ENCODE data around the gene CTBP1.
"Not testable (repeated sequence)": the region's sequence is repeated elsewhere in the genome, so short reads cannot be mapped to it uniquely, and the experiment has no call there.

CTBP1 gene

DNA sequence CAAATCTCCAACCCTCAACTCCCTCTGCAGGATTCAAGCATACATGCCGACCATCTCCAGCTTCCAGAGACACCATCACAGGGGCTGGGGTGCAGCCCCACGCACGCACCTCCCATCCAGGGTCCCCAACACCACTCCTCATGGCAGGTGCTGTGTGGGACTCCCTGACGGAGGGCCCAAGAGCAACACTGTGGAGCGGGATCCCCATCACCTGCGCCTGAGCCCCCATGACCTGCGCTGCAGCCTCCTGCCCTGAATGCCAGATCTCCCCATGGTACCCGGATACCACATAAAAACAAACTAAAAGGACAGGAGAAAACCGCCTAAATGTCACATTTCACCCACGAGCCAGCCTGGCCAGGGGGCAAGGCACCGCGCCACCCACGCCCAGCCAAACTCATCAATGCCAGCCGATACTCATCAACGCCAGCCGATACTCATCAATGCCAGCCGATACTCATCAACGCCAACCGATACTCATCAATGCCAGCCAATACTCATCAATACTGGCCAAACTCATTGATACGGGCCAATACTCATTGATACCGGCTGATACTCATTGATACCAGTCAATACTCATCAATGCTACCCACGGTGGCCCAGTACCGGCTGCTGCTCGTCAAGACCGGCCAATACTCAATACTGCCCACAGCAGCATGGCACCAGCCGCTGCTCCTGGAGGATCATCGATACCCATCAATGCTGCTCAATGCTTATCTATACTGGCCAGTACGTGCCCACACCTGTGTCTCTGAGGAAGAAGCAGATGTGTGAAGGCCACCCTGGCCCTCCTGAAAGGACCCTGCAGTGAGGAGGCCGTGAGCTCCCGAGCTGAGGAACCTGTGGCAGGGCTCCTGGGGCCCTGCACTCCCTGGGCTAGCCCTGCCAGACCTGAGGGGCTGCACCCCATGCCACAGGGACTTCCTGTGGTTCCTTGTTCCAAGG is 6.2 kb downstream of the CTBP1 start:
- no peak for DNase-seq (ENCODE audit: low spot score in 2 of 2)
- H3K9me3 ChIP-seq = no peaks in the 10 kb centered on the region
- H3K27me3 ChIP-seq (ENCODE audit: low read depth) = no peaks in the 10 kb centered on the region
- in situ Hi-C loops (cut with MboI; ENCODE audit: low sequenced_read_pairs) = no loop called here
- H3K4me1 ChIP-seq = peaks cover 8% of the 10 kb centered on the region
- H3K4me3 ChIP-seq = no peak overlapping the region
- peaks cover 32% of the 10 kb centered on the region for H3K36me3 ChIP-seq (replicated peaks)

DNA sequence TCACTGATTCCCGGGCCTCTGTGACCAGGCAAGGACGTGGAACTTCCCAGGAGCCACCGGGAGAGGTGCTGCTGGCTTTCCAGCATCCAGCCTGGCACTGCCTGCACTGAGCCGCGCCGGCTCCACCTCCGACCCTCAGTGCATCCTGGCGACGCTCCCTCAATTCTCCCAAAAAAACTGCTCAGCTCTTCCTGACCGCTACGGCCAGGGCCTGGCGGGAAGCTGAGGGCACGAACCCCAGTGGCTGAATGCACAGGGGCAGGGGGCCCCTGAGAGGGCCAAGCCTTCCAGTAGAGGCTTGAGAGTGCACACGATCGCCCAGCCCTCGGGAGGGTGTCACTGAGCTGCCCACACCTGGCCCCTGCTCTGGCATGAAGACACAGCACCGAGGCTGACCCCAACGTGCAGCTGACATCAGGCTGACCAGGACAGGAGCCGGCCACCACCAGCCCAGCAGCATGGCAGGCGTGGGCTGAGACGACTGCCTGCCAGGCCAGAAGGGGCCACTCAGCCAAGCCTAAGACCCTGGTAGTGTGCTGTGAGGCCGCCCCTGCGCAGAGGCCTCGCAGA is 6.9 kb downstream of the CTBP1 start:
- peaks cover 32% of the 10 kb centered on the region for H3K36me3 ChIP-seq (replicated peaks)
- no peak overlapping the region for H3K4me3 ChIP-seq
- peaks cover 7% of the 10 kb centered on the region for H3K4me1 ChIP-seq
- in situ Hi-C loops (cut with MboI; ENCODE audit: low sequenced_read_pairs) = no loop called here
- H3K27me3 ChIP-seq (ENCODE audit: low read depth) = no peaks in the 10 kb centered on the region
- no peaks in the 10 kb centered on the region for H3K9me3 ChIP-seq
- DNase-seq (ENCODE audit: low spot score in 2 of 2) = no peak

DNA sequence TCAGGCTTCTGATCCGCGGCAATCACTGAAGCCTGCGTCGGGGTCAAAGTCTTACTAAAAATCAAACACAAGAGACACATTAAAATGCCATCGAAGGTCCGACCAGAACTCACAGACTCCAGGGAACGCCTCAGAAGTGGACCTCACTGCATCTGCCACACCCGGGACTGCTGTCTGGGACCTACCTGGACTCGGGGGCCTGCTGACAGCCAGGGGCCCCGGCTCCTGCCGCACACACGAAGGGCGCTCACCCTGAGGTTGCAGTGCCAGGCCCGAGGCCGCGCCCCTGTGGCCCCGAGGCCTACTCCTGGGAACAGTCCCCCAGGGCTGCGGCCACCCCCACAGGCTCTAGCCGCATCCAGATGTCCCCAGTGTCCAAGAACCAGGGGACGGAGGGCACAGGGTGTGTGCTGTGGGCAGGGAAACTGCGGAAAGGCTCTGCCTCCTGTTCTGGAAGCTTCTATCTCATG is 7.4 kb downstream of the CTBP1 start:
- Histone ChIP-seq H3K4me3 (no peak overlapping the region), H3K36me3 (replicated peaks) (peaks cover 32% of the 10 kb centered on the region), H3K9me3 (no peaks in the 10 kb centered on the region), H3K27me3 (ENCODE audit: low read depth) (no peaks in the 10 kb centered on the region), H3K4me1 (peaks cover 2% of the 10 kb centered on the region; the same call in 1 of the 2 replicates)
- DNase-seq (ENCODE audit: low spot score in 2 of 2) = no peak
- in situ Hi-C loops (cut with MboI; ENCODE audit: low sequenced_read_pairs) = no loop called here

DNA sequence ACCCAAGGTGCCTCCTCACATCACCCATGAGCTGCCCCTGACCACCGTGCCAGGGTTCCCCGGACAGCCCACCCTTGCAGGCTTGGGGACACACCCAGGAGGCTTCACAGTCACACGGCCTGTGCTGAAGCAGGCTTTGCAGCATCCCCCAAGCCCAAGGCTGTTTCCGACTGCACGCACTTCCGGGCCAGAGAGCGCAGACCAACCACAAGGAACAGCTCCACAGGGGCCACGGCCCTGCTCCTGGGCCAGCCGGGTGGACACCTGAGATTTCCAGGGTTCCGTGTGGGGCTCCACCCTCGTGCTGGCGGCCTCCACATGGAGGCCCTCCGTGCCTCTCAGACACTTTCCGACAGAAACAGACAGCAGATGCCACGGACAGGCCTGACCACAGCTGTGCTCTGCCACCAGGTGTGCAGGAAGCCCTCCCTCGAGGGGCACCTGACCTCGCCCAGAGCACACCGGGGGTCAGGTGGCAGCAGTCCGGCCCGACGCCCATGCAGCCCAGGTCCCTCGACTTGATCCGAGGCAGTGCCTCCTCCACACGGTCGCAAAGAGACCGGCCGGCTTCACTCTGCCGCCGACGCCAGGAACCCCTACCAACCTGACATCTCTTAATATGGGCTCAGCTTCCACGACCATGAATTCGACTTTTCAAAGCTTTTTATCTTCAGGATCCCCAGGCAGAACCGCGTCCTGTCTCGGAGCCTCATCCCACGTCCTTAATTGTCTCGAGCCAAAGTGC is 8.0 kb downstream of the CTBP1 start:
- H3K9me3 ChIP-seq = no peaks in the 10 kb centered on the region
- DNase-seq (ENCODE audit: low spot score in 2 of 2) = no peak
- H3K36me3 ChIP-seq (replicated peaks) = peaks cover 36% of the 10 kb centered on the region
- H3K27me3 ChIP-seq (ENCODE audit: low read depth) = no peaks in the 10 kb centered on the region
- in situ Hi-C loops (cut with MboI; ENCODE audit: low sequenced_read_pairs) = no loop called here
- H3K4me1 ChIP-seq = no peaks in the 10 kb centered on the region
- H3K4me3 ChIP-seq = no peak overlapping the region

DNA sequence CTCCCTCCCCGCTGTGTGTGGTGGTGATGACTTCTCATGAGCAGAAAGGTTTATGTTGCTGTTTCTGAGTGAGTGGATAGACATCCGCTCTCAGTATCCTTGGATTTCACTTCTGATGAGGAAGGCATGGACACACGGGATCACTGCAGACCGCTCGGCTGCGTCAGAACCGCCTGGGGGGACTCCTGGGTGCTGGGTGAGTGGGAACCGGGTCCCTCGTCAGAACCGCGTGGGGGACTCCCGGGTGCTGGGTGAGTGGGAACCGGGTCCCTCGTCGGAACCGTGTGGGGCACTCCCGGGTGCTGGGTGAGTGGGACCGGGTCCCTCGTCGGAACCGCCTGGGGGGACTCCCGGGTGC is 9.0 kb downstream of the CTBP1 start:
- Histone ChIP-seq H3K4me1 (no peaks in the 10 kb centered on the region), H3K36me3 (replicated peaks) (peaks cover 45% of the 10 kb centered on the region), H3K9me3 (no peaks in the 10 kb centered on the region), H3K27me3 (ENCODE audit: low read depth) (no peaks in the 10 kb centered on the region), H3K4me3 (no peak overlapping the region)
- no peak for DNase-seq (ENCODE audit: low spot score in 2 of 2)
- in situ Hi-C loops (cut with MboI; ENCODE audit: low sequenced_read_pairs) = no loop called here

DNA sequence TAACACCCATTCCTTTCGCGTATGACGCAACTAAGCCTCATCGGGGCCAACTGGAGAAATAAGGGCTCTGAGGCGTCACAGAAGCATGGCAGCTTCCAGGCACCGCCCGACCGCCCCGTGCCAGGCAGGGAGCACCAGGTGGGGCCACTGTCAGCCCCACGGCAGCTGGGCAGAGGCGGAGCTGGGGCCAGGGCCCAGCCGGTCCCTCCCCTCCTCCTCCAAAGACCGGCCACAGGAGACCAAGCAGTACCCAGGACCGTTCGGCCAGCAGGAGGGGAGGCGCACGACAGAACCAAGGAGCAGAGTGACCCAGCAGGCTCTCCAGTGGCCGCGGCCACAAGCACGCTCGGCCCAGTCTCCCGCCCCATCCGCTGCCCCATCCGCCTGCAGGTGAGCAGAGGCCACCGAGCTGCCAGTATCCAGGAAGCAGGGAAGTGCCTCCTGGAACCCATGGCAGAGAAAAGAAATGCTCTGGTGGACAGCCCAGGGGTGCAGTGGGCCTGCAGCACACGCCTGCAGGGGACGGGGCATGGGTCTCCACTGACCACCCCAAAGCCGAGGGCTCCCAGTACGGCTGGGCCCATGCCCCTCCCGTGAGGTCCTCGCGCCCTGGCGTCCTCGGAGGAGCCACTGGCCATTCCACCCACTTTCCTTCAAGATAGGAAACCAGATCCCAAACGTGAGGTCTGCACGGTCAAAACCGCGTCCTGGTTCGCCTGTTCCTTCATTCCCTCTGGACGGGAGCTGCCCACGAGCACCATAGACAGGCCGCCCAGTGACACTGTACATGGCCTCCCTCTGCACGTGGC is 9.6 kb downstream of the CTBP1 start:
- no peak for DNase-seq (ENCODE audit: low spot score in 2 of 2)
- no peaks in the 10 kb centered on the region for H3K27me3 ChIP-seq (ENCODE audit: low read depth)
- H3K36me3 ChIP-seq (replicated peaks) = peaks cover 51% of the 10 kb centered on the region
- H3K9me3 ChIP-seq = no peaks in the 10 kb centered on the region
- H3K4me3 ChIP-seq = no peak overlapping the region
- no peaks in the 10 kb centered on the region for H3K4me1 ChIP-seq
- in situ Hi-C loops (cut with MboI; ENCODE audit: low sequenced_read_pairs) = no loop called here

DNA sequence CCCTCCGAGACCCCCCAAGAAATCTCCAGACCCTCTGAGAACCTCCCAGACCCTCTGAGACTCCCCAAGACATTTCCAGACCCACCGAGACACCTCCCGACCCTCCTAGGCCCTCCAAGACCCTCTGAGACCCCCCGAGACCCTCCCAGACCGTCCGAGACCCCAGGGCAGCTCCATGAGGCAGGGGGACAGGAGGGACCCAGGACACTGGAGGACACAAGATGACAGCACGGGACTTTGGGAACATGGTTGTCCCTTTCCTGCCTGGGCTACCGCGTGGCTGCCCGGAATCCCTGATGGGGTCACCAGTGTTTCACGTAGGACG is 10.3 kb downstream of the CTBP1 start:
- Histone ChIP-seq H3K4me3 (no peak overlapping the region), H3K27me3 (ENCODE audit: low read depth) (no peaks in the 10 kb centered on the region), H3K36me3 (replicated peaks) (peaks cover 56% of the 10 kb centered on the region), H3K4me1 (no peaks in the 10 kb centered on the region), H3K9me3 (no peaks in the 10 kb centered on the region)
- in situ Hi-C loops (cut with MboI; ENCODE audit: low sequenced_read_pairs) = no loop called here
- no peak for DNase-seq (ENCODE audit: low spot score in 2 of 2)

DNA sequence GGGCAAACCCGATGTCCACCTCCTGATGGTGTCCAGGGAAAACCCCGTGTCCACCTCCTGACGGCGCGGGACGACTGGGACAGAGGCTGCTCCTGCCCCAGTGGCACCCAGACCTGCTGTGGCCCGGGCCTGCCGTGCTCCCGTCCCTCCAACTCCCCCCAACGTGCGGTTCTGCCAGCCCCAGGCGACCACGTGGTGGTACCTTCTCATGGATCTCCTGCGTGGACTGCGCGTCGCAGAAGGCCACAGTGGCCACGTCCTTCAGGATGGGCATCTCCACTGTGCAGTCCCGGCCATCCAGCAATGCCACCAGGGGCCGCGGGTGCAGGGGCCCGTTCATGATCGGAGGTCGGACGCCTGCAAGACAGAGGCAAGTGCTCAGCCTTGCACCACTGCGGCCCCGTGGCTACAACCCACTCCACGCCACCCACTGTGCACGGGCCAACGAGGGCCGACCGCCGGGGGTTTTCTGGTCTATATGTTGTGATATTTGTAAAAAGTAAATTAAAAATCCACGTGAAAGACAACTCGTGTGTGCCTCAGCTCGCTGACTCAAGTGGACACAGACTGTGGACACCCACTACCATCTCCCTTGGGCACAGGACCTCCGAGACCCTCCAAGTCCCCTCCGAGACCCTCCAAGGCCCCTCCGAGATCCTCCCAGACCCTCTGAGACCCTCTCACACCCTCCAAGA is 10.8 kb downstream of the CTBP1 start:
- peaks cover 57% of the 10 kb centered on the region for H3K36me3 ChIP-seq (replicated peaks)
- in situ Hi-C loops (cut with MboI; ENCODE audit: low sequenced_read_pairs) = no loop called here
- no peak overlapping the region for H3K4me3 ChIP-seq
- H3K4me1 ChIP-seq = no peaks in the 10 kb centered on the region
- H3K9me3 ChIP-seq = no peaks in the 10 kb centered on the region
- H3K27me3 ChIP-seq (ENCODE audit: low read depth) = no peaks in the 10 kb centered on the region
- no peak for DNase-seq (ENCODE audit: low spot score in 2 of 2)

DNA sequence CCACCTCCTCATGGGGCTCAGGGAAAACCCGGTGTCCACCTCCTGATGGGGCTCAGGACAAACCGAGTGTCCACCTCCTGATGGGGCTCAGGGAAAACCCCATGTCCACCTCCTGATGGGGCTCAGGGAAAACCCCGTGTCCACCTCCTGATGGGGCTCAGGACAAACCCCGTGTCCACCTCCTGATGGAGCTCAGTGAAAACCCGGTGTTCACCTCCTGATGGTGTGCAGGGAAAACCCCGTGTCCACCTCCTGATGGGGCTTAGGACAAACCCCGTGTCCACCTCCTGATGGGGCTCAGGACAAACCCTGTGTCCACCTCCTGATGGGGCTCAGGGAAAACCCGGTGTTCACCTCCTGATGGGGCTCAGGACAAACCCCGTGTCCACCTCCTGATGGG is 11.7 kb downstream of the CTBP1 start:
- peaks cover 63% of the 10 kb centered on the region for H3K36me3 ChIP-seq (replicated peaks)
- in situ Hi-C loops (cut with MboI; ENCODE audit: low sequenced_read_pairs); H3K9me3 ChIP-seq; H3K4me3 ChIP-seq; DNase-seq (ENCODE audit: low spot score in 2 of 2); H3K27me3 ChIP-seq (ENCODE audit: low read depth); H3K4me1 ChIP-seq: not testable (repeated sequence)

DNA sequence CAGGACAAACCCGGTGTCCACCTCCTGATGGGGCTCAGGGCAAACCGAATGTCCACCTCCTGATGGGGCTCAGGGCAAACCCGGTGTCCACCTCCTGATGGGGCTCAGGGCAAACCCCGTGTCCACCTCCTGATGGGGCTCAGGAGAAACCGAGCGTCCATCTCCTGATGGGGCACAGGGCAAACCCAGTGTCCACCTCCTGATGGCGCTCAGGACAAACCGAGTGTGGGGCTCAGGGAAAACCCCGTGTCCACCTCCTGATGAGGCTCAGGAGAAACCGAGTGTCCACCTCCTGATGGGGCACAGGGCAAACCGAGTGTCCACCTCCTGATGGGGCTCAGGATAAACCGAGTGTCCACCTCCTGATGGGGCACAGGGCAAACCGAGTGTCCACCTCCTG is 12.1 kb downstream of the CTBP1 start:
- H3K4me1 ChIP-seq; H3K9me3 ChIP-seq; H3K4me3 ChIP-seq; H3K27me3 ChIP-seq (ENCODE audit: low read depth); in situ Hi-C loops (cut with MboI; ENCODE audit: low sequenced_read_pairs); DNase-seq (ENCODE audit: low spot score in 2 of 2): not testable (repeated sequence)
- peaks cover 66% of the 10 kb centered on the region for H3K36me3 ChIP-seq (replicated peaks)

DNA sequence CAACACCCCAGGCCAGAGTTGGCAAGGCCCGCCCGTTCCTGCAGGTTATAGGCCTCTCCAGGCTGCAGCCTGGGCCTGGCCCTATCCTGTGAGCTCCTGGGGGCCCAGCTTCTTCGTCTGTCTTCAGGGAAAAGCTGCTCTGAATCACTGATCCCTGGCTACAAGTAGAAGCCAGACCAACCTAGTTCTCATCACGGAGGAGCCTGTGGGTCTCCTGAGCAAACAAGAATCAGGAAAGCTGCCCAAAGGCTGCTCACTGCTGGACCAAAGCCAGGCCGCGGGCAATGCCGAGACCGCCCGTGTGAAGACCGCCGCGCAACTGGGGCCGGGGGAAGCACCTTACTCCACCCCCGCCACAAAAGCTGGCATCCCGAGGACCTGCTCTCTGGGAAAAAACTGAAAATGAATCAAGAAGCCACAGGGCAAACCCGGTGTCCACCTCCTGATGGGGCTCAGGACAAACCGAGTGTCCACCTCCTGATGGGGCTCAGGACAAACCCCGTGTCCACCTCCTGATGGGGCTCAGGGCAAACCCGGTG is 12.8 kb downstream of the CTBP1 start:
- in situ Hi-C loops (cut with MboI; ENCODE audit: low sequenced_read_pairs) = no loop called here
- H3K4me3 ChIP-seq = no peak overlapping the region
- no peaks in the 10 kb centered on the region for H3K27me3 ChIP-seq (ENCODE audit: low read depth)
- no peaks in the 10 kb centered on the region for H3K9me3 ChIP-seq
- peaks cover 65% of the 10 kb centered on the region for H3K36me3 ChIP-seq (replicated peaks)
- DNase-seq (ENCODE audit: low spot score in 2 of 2) = no peak
- no peaks in the 10 kb centered on the region for H3K4me1 ChIP-seq

DNA sequence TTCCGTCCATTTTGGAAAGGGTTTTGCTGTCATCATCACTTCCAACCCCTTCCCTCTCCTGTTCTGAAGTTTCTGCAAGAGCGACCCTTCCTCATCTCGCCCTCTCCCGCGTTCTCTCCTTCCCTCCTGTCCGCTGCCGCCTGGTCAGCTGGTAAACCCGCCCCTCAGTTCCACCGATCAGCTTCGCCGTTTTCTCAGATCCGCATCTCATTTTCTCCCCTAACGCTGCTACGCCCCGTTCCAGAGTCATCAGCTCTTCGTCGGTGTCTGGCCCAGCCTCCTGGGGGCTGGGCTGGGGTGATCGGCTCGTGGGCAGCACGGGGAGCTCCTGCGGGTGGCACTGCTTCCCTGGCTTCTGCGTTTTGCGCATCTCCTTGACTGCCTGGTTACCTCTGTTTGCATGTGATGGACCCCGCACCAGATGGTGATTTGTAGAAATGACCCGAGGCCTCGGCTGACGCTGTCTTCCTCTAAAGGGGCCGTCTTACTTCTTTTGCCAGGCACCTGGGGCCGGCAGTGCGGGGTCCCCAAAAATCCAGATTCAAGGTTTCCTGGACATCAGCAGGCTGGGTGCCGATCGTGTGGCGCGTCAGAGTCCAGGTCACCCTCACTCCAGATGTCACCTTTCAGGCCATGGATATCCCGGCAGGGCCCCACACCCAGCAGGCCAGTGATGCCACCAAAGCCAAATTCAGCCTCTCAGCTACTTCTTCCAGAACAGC is 13.4 kb downstream of the CTBP1 start:
- Histone ChIP-seq H3K27me3 (ENCODE audit: low read depth) (no peaks in the 10 kb centered on the region), H3K4me1 (no peaks in the 10 kb centered on the region), H3K9me3 (no peaks in the 10 kb centered on the region), H3K4me3 (no peak overlapping the region), H3K36me3 (replicated peaks) (peaks cover 65% of the 10 kb centered on the region)
- no peak for DNase-seq (ENCODE audit: low spot score in 2 of 2)
- in situ Hi-C loops (cut with MboI; ENCODE audit: low sequenced_read_pairs) = no loop called here

All from HAP-1 (cell line).